ENCODE measurements around the gene BBS1.

DNA sequence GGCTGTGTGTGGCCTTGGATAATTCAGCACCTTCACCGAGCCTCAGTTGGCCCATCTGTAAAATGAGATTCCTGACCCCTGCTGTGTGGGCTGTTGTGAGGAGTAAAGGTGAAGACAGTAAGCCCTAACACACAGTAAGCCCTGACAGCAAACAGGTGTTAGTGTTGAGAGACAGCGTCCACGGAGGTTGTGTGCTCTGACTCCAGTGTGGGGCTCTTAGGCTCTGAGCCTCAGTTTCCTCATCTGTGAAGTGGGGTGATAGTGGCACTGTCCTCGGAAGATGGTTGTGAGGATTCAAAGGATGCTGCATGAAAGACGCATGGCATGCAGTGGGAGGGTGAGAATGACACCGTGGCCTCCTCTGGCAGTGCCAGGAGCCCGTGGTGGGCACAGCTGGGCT is 16.0 kb upstream of the BBS1 start:
- TF ChIP-seq POLR2A (IDR thresholded peaks at IDR 0.05; ENCODE audit: low read length) (no peak), JUNB (IDR thresholded peaks at IDR 0.05) (no peak), FOSL2 (IDR thresholded peaks at IDR 0.05) (no peak), FOSL2 (CRISPR knock-in tag; IDR thresholded peaks at IDR 0.05) (no peak), ESRRA (IDR thresholded peaks at IDR 0.05; ENCODE audit: borderline replicate concordance, low read length) (no peak), NFE2L2 (conservative IDR thresholded peaks at IDR 0.05; ENCODE audit: low read length) (no peak)
- TF ChIP-seq, protein P1, sequence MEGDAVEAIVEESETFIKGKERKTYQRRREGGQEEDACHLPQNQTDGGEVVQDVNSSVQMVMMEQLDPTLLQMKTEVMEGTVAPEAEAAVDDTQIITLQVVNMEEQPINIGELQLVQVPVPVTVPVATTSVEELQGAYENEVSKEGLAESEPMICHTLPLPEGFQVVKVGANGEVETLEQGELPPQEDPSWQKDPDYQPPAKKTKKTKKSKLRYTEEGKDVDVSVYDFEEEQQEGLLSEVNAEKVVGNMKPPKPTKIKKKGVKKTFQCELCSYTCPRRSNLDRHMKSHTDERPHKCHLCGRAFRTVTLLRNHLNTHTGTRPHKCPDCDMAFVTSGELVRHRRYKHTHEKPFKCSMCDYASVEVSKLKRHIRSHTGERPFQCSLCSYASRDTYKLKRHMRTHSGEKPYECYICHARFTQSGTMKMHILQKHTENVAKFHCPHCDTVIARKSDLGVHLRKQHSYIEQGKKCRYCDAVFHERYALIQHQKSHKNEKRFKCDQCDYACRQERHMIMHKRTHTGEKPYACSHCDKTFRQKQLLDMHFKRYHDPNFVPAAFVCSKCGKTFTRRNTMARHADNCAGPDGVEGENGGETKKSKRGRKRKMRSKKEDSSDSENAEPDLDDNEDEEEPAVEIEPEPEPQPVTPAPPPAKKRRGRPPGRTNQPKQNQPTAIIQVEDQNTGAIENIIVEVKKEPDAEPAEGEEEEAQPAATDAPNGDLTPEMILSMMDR (IDR thresholded peaks at IDR 0.05) = no peak
